GM10248 (cell line): Measurements from ENCODE around the gene ANKRD12.
"Not testable (repeated sequence)": the region's sequence is repeated elsewhere in the genome, so short reads cannot be mapped to it uniquely, and the experiment has no call there.

ENCODE experiments used
- CTCF ChIA-PET: fragments of 300-600 bp; sonication (Branson Sonifier 250); formaldehyde crosslinking; extraction: SDS; loops from one replicate; lab custom pipeline; 2021; ENCODE audit warnings: antibody characterized with exemption; lab: Yijun Ruan, JAX
- POLR2A ChIA-PET: fragments of 350-650 bp; sonication (Branson Sonifier 250); formaldehyde crosslinking; extraction: SDS; loops from one replicate; lab custom pipeline; 2020; ENCODE audit warnings: antibody characterized with exemption; lab: Yijun Ruan, JAX
- DNase-seq: peaks from one replicate; pipeline ENCODE4 v3.0.0; 2012; ENCODE audit errors: extremely low spot score
- TF ChIP-seq, protein P1 (sequence below): IDR thresholded peaks from 2 replicates; pipeline ENCODE4 v1.5.1; 2012; ENCODE audit warnings: mild to moderate bottlenecking, low read depth; ENCODE audit errors: extremely low read depth, missing control alignments, control extremely low read depth

ANKRD12 gene

DNA sequence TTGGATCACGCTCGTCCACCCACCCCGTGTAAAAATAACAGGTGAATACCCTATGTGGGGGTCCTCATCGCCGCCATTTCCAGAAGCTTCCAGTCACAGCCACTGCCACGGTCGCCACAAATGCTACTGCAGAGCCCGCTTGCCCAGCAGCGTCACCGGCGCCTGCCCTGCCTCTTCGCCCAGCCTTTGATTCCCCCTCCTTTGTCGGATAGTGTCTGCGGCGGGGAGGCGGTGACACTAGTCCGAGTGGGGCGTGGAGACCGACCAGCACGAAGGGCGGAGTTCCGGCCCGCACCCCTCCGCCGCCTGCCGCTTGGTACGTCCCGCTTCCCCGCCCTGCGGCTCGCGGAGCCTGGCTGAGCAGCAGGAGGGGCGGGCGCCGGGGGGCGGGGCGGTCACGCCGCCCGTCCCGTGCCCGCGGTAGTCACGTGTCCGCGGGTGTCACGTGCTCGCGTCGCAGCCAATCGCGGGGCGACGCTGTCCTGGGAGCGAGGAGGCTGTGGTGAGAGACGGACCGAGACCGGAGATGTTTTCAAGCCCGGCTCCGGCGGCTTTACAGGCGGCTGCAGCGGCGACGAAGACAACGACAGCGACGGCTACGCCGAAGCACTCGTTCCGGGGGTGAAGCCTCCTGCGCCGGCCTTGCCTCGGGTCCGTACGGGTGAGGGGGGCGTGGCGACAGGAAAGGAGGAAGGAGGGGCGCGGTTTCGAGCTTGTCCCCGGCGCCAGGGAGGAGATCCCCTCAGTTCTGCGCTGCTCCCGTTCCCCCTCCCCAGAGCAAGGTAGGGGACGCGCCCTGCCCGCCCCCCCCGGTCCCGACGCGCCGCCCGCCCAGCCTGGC is at the start of gene ANKRD12:
ANKRD12 (plus strand) TSS at position 467 of the 841 bp plus-strand sequence. CDS start 45,652 bp downstream, outside the sequence.
- TF ChIP-seq, protein P1, sequence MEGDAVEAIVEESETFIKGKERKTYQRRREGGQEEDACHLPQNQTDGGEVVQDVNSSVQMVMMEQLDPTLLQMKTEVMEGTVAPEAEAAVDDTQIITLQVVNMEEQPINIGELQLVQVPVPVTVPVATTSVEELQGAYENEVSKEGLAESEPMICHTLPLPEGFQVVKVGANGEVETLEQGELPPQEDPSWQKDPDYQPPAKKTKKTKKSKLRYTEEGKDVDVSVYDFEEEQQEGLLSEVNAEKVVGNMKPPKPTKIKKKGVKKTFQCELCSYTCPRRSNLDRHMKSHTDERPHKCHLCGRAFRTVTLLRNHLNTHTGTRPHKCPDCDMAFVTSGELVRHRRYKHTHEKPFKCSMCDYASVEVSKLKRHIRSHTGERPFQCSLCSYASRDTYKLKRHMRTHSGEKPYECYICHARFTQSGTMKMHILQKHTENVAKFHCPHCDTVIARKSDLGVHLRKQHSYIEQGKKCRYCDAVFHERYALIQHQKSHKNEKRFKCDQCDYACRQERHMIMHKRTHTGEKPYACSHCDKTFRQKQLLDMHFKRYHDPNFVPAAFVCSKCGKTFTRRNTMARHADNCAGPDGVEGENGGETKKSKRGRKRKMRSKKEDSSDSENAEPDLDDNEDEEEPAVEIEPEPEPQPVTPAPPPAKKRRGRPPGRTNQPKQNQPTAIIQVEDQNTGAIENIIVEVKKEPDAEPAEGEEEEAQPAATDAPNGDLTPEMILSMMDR = no peak
- ChIA-PET CTCF (interaction anchor here (1.0 to 1.2 kb wide), 2 partner anchors 20 to 44 kb away, joined by 3 to 4 read pairs; no protein-coding TSS in a partner anchor), POLR2A (interaction anchor here (0.5 to 1.2 kb wide), 4 partner anchors 11 to 296 kb away, joined by 3 to 5 read pairs (median 4); no protein-coding TSS in a partner anchor)
- peak; percentile 98 for DNase-seq

DNA sequence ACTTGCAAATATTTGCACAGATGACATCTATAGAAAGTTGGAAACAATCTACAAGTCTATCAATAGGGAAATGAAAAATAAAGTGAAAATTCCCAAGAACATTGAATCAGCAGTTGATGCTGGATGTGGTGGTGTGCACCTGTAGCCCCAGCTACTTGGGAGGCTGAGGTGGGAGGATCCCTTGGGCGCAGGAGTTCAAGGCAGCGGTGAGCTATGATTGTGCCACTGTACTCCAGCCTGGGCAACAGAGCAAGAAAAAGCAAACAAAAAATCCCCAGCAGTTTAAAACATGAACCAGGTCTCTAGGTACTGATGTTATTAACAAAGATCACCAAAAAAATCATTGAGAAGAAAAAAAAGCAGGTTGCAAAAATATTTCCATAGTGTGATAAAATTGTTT is 49.4 kb upstream of the ANKRD12 start:
- ChIA-PET POLR2A (no interaction called here), CTCF (interaction anchor here (1.4 to 2.3 kb wide), 2 partner anchors 11 to 14 kb away, joined by 3 to 8 read pairs; no protein-coding TSS in a partner anchor)
- TF ChIP-seq, protein P1 = no peak
- no peak for DNase-seq

DNA sequence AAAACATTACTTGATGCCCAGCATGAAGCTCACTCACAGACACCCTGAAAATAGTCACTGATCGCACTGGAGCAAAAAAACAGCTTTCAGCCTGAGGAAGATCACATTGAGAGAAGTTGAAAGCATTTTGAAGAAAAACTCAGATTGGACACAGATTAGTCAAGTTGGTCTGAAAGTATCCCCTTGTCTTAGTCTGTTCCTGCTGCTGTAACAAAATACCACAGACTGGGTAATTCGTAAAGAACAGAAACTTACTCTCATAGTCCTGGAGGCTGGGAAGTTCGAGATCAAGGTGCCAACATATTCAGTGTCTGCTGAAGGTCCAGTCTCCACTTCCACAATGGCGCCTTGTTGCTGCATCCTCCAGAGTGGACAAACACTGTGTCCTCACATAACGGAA is 48.3 kb upstream of the ANKRD12 start:
- TF ChIP-seq, protein P1 = no peak
- CTCF ChIA-PET = interaction anchor here (1.4 to 2.3 kb wide), 2 partner anchors 10 to 15 kb away, joined by 3 to 8 read pairs; no protein-coding TSS in a partner anchor
- no peak for DNase-seq
- POLR2A ChIA-PET = no interaction called here

DNA sequence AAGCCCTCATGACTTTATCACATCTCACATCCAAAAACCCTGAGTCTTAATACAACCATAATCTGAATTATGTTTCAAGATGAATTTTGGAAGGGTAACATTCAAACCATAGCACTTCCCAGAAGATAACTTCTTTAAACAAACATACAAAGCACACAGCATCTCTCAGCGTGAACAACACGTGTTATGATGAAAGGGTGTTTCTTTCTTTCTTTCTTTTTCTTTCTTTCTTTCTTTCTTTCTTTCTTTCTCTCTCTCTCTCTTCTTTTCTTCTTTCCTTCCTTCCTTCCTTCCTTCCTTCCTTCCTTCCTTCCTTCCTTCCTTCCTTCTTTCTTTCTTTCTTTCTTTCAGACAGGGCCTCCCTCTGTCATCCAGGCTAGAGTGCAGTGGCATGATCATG is 47.9 kb upstream of the ANKRD12 start:
- DNase-seq, POLR2A ChIA-PET: not testable (repeated sequence)
- CTCF ChIA-PET = interaction anchor here (1.4 to 2.3 kb wide), 2 partner anchors 9 to 15 kb away, joined by 3 to 8 read pairs; no protein-coding TSS in a partner anchor

DNA sequence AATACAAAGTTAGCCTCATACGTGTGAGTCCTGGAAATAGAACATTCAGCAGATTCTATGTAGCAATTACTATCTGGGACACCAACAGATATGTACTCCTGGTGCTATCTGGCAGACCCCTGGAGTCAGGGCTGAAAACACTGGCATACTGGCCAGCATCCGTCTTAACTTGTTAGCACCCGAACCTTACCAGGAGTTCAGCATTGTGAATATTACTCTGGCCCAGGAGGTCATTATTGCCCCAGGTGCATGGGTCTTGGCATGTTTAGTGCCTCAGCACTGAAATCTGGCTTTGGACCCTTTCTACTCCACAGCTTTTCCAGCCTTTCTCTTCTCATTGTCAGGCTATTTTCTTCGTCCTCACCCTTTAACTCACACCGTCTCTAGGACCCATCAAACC is 46.0 kb upstream of the ANKRD12 start:
- TF ChIP-seq, protein P1 = no peak
- no peak for DNase-seq
- ChIA-PET POLR2A (no interaction called here), CTCF (interaction anchor here (0.8 to 1.6 kb wide), 4 partner anchors 8 to 22 kb away, joined by 3 to 8 read pairs (median 4); no protein-coding TSS in a partner anchor)

DNA sequence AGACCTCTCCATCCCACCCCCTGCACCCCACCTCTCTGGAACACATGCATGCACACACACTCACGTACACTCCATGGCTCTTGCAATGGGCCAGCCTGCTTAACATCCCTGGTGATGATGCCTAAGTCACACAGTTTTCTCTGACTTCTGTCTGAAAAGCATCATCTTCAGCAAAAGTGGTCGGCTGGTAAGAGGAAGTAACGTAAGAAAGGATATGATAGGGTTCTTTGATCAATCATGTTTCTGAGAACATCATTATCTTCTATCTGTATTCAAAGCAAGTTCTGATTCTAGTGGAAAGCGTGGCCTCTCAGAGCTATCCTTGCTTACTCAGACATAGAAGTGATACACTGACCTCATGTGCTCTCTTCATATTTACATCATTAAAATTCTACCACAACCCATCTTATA is 45.5 kb upstream of the ANKRD12 start:
- DNase-seq = no peak
- TF ChIP-seq, protein P1 = no peak
- ChIA-PET POLR2A (no interaction called here), CTCF (interaction anchor here (1.1 to 1.6 kb wide), 2 partner anchors 8 to 18 kb away, joined by 3 to 8 read pairs; no protein-coding TSS in a partner anchor)
